Measurements from ENCODE around the gene ENDOV.

The ENDOV gene

GRCh38 chr17:80429356-80430275 lies 14.6 kb downstream of the ENDOV start:
- no peak for TF ChIP-seq CTCF (conservative IDR thresholded peaks at IDR 0.05; ENCODE audit: low read depth)
- CTCF ChIA-PET, result no interaction called here
- POLR2A ChIA-PET (ENCODE audit: low non-redundant PET), result no interaction called here
- no peak for DNase-seq (ENCODE audit: low spot score)
- no peak overlapping the region for H3K27ac ChIP-seq

GRCh38 chr17:80430446-80431245 lies 15.7 kb downstream of the ENDOV start:
- ChIA-PET CTCF (no interaction called here), POLR2A (ENCODE audit: low non-redundant PET) (no interaction called here)
- peak overlapping the region; percentile 10; the same call in 1 of the 2 replicates for H3K27ac ChIP-seq
- no peak for TF ChIP-seq CTCF (conservative IDR thresholded peaks at IDR 0.05; ENCODE audit: low read depth)
- DNase-seq (ENCODE audit: low spot score), result no peak

- H3K27ac ChIP-seq, result peak overlapping the region; percentile 10; the same call in 1 of the 2 replicates
- ChIA-PET CTCF (no interaction called here), POLR2A (ENCODE audit: low non-redundant PET) (no interaction called here)
- DNase-seq (ENCODE audit: low spot score), result no peak
- no peak for TF ChIP-seq CTCF (conservative IDR thresholded peaks at IDR 0.05; ENCODE audit: low read depth)
Measured at GRCh38 chr17:80431246-80432195, 16.6 kb downstream of the ENDOV start.

- CTCF ChIA-PET, result no interaction called here
- no peak for DNase-seq (ENCODE audit: low spot score)
- no peak for TF ChIP-seq CTCF (conservative IDR thresholded peaks at IDR 0.05; ENCODE audit: low read depth)
- no peak overlapping the region for H3K27ac ChIP-seq
- POLR2A ChIA-PET (ENCODE audit: low non-redundant PET), result no interaction called here
Measured at GRCh38 chr17:80432350-80432955, 17.5 kb downstream of the ENDOV start.

GRCh38 chr17:80432961-80433550 lies 18.1 kb downstream of the ENDOV start:
- no peak overlapping the region for H3K27ac ChIP-seq
- ChIA-PET POLR2A (ENCODE audit: low non-redundant PET) (no interaction called here), CTCF (no interaction called here)
- DNase-seq (ENCODE audit: low spot score), result no peak
- no peak for TF ChIP-seq CTCF (conservative IDR thresholded peaks at IDR 0.05; ENCODE audit: low read depth)

Measured in RWPE1 (cell line).